LHCN-M2 (cell line): ENCODE results near the gene FAM72B. TPM values are rescaled to one million over a fixed set of nuclear protein-coding genes. Genes with fewer than 3 reads are reported as not detected.
"Not testable (repeated sequence)": the region's sequence is repeated elsewhere in the genome, so short reads cannot be mapped to it uniquely, and the experiment has no call there.

Experiments used
- DNase-seq: peaks from one replicate; pipeline ENCODE4 v3.0.0-alpha.2; 2012; ENCODE audit warnings: low read depth
- total RNA-seq: library from RNA; depleted of rRNA; stranded (reverse); fragments of >200 nt; gene quantifications from 2 replicates; pipeline ENCODE4 v1.2.3, GENCODE V29; 2014; rRNA removed

The FAM72B gene
- total RNA-seq, 1 experiment from 2014 or later = 6.3 TPM

DNA sequence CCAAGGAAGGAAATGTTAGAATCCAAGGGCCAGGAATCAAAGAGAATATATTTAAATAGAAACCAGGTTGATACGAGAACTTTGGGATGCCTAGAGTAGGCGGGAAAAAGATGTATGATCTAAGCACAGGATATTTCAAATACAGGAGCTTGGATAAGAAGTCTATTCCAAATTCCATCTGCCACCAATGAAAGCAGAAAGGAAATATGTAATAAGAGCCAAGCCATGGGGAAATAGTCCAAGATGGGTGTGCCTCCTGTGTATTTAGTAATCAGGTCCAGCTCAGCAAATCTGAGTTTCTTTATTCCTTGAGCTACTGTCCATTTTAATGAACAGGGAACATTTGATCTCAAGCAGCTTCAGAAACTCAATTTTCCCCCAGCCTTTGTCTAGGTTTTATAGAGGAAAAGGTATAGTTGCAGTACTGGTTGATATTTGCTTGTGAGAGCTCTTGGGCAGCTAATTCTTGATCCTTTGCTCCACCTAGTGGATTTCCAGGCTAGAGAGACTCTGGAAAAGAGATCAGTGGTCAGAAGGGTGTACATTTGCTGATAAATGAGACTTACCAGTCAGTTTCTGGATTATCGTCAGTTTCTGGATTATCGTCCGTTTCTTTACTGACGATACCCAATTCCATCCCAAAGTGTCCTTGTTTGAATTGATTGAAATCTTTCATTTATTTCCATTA is 28.3 kb downstream of the FAM72B start:
- DNase-seq = peak; percentile 25

DNA sequence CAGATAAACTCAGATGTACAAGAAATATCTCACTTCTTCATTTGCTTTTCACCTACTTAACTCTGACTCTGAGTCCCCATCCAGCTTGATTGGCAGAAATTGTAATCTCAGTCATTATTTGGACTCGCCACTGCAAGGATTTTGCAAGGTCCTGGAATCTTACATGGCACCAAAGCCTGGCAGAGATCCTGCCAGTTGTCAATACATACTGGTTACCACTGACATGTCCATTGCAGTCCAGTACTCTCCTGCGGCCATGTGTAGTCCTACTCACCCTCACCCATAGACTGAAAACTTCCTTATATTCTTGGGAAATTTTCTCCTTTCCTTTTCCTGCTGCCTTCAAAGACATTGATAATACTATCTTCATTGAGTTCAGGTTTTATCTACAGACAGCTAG is 29.3 kb downstream of the FAM72B start:
- DNase-seq = not testable (repeated sequence)

DNA sequence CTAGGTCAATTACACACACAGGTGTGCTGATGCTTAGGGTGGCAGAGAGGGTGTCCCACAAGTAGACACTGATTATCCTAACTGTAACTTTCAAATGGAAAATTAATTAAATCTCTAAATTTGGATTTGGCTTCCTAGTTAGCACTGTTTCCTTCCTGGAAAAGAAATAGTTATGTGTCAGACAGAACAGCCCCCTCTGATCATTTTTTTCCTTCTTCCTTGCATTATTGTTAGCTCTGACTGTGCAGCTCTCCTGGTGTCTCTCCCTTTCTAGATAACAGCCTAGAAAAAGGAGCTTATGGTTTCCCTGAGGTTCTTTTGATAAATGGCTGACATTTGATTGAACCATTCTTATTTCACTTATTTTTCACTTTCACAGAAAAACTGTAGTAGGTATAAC is 31.4 kb downstream of the FAM72B start:
- DNase-seq = not testable (repeated sequence)

DNA sequence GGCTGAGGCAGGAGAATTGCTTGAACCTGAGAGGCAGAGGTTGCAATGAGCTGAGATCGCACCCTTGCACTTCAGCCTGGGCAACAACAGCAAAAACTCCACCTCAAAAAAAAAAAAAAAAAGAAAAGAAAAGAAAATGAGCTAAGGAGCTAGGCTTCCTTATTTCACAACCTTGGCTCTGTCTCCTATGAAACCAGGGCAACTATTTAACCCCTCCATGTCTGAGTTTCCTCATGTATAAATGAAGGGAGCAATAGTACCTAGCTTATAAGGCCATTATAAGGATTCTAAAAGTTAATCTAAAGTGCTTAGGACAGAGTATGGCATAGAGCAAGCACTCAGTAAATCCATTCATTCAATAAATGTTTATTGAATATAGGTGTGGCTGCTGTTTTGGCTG is 32.8 kb downstream of the FAM72B start:
- DNase-seq = not testable (repeated sequence)

DNA sequence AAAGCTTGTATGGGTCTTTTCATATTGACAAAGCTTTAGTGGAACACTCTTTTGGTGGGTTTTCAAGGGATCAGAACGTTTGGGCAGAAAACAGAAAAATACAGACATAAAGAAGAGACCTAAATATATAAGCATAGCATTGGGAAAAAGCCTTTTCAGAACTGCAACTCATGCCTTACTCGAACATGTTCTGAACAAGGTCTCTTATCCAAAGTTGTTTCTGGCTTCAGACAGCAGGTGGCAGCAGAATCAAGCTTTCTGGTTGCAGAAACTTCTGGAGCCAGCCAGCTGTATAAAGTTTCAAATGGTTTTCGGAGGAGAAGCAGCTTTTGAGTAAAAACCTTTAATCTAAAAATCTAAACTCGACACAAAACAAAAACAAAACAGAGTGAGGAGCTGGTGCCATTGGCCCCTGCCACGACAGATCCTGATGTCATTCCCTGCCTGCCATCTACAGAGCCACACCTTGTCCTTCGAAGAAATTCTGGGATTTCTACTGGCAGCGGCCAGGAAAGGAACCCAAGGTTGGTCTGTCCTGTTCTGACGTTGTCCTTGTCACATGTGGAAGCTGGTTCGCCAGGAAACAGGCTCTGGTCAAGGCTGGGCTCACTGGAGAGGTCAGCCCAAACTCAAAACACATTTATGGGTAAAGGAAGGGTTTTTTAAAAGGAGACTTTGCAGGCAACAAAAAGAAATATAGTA is 35.5 kb downstream of the FAM72B start:
- not testable (repeated sequence) for DNase-seq

DNA sequence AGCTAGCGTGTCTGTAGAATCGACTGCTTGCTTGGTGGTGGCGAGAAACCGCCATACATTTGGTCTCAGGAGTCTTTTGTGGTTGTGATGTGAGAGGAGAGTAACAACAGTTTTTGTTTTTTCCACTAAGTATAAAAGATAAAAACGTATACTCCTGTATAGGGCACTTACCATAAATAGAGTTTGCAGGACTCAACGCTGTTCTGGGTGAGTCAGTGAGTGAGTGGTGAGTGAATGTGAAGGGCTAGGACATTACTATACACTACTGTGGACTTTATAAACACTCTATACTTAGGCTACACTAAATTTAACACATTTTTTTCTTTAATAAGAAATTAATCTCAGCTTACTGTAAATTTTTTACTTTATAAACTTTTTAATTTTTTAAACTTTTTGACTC is 43.7 kb downstream of the FAM72B start:
- DNase-seq = not testable (repeated sequence)

DNA sequence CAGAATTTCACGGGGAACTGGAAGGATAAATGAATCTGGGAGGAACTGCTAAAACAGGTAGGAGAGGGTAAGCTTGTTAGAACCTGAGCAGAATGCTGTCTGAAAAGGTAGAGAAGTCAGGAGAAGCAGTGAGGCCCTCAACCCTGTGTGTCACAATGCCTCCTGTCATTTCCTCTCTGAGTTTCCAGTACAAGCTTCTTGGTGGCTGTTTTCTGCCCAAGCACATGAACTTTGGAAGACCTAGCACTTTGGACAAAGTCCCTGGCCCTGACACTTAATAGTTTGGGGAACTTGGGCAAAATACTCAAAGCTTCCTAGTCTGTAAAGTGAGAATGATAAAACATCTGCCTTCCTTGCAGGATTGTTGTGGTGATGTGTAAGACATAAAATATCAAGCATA is 52.6 kb downstream of the FAM72B start:
- not testable (repeated sequence) for DNase-seq

DNA sequence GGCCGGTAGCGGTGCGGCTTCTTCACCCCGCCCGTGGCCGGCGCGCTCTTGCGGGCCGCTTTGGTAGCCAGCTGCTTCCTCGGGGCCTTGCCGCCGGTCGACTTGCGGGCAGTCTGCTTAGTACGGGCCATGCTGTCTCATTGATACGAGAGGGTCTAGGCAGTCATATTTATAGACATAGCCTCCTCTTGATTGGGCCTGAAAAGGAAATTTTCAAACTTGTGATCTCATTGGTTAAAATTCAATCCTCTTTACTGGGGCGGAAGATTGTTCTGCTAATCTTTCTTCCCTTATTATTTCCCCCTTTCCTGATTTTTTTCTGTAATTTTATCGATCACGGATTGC is 65.7 kb downstream of the FAM72B start:
- peak; percentile 4 for DNase-seq

Other genes starting within 250 kb of the FAM72B start
- gene SRGAP2C, start 635 bp upstream of the FAM72B start, total RNA-seq = 7.4 and 9.2 TPM in 2 replicates